Gastroesophageal sphincter (tissue), 4 donors: ENCODE data around the gene SPATA2L. TPM values are rescaled to one million over a fixed set of nuclear protein-coding genes. Genes with fewer than 3 reads are reported as not detected.
A peak's percentile ranks its signal among the peaks of the same experiment; 100 is the strongest.

Experiments
- ATAC-seq: fragments of 150-250 bp; one replicate; pipeline ENCODE4 v1.9.1; 2016; ENCODE audit warnings: mild to moderate bottlenecking, moderate library complexity
- H3K27ac ChIP-seq, 4 donors: fragments of 200-600 bp; sonication (generic) in 3 of 4; 1 replicate in 3 of 4; 2 replicates in 1 of 4; pipeline ENCODE4 v1.5.1; 2016 to 2019
- H3K27me3 ChIP-seq: fragments of 200-600 bp; sonication (generic); one replicate; pipeline ENCODE4 v1.5.1; 2019
- H3K36me3 ChIP-seq, 2 donors: fragments of 200-600 bp; sonication (generic); one replicate each; pipeline ENCODE4 v1.5.1; 2019; ENCODE audit warnings: control low read depth in 1 of 2
- H3K4me1 ChIP-seq, 3 donors: fragments of 200-600 bp; sonication (generic); 1 replicate in 2 of 3; 2 replicates in 1 of 3; pipeline ENCODE4 v1.5.1; 2016 to 2019; ENCODE audit warnings: control low read depth in 2 of 3
- H3K4me3 ChIP-seq, 2 donors: fragments of 200-600 bp; sonication (generic); one replicate each; pipeline ENCODE4 v1.5.1; 2019; ENCODE audit warnings: mild to moderate bottlenecking in 1 of 2, moderate library complexity in 1 of 2
- H3K9me3 ChIP-seq, 3 donors: fragments of 200-600 bp; sonication (generic); one replicate each; pipeline ENCODE4 v1.5.1; 2017 to 2019; ENCODE audit warnings: control low read depth in 2 of 3
- CTCF ChIP-seq, 4 experiments: fragments of 200-600 bp in 2 of 4; fragments of 450-650 bp in 2 of 4; sonication (generic) in 1 of 4; IDR thresholded peaks; one replicate each; pipeline ENCODE4 v1.5.1; 2017 to 2019; ENCODE audit warnings: antibody characterized with exemption in 4 of 4, mild to moderate bottlenecking in 2 of 4, moderate library complexity in 2 of 4
- EP300 ChIP-seq: sonication (generic); formaldehyde crosslinking; IDR thresholded peaks from one replicate; pipeline ENCODE4 v1.6.1; 2017; ENCODE audit warnings: antibody characterized with exemption, mild to moderate bottlenecking
- POLR2A ChIP-seq, 2 donors: fragments of 450-650 bp; IDR thresholded peaks; one replicate each; pipeline ENCODE4 v1.6.1; 2017; ENCODE audit warnings: antibody characterized with exemption in 2 of 2, mild to moderate bottlenecking in 2 of 2, moderate library complexity in 1 of 2
- POLR2AphosphoS5 ChIP-seq: sonication (generic); formaldehyde crosslinking; IDR thresholded peaks from one replicate; pipeline ENCODE4 v1.6.1; 2017; ENCODE audit warnings: antibody characterized with exemption
- WGBS, 2 donors: methylation state at CpG; one replicate each; pipeline ENCODE4 v1.1.5; 2018; ENCODE audit warnings: low coverage in 1 of 2; 5-methylcytosine and 5-hydroxymethylcytosine counted together
- total RNA-seq, 4 donors: library from RNA; depleted of rRNA; stranded (reverse); fragments of >200 nt; gene quantifications; one replicate each; pipeline ENCODE4 v1.1.0, GENCODE V29; 2016

The SPATA2L gene
- total RNA-seq, 4 donors from 2014 or later = 8.7 to 21.8 (median 13.2) TPM

- H3K36me3 ChIP-seq = peaks cover 0 to 8% of the 10 kb centered on the region in 2 donors
- TF ChIP-seq POLR2A (IDR thresholded peaks at IDR 0.05) = no peak
- TF ChIP-seq EP300 = no peak
- no peak for TF ChIP-seq CTCF (IDR thresholded peaks at IDR 0.05)
- no peak for TF ChIP-seq POLR2AphosphoS5
- H3K4me1 ChIP-seq = peaks cover 0 to 23% (median 7%) of the 10 kb centered on the region in 3 donors
- ATAC-seq = no peak
- no peaks in the 10 kb centered on the region for H3K9me3 ChIP-seq
- no peak overlapping the region for H3K4me3 ChIP-seq
- H3K27me3 ChIP-seq = peaks cover 18% of the 10 kb centered on the region
- peak overlapping the region in 1 of 4 donors; percentile 30 for H3K27ac ChIP-seq
- 60% methylated on average over 1 of the region's 14 CpGs; no CpG with 5 or more reads in 1 of the 2 donors for WGBS, 2 donors
Measured at GRCh38 chr16:89706518-89707260, 5.2 kb upstream of the SPATA2L start.

GRCh38 chr16:89705006-89705405 lies 3.5 kb upstream of the SPATA2L start:
- WGBS, 2 donors = 56 to 79% methylated on average over 7 to 8 of the region's 15 CpGs
- no peak overlapping the region for H3K4me3 ChIP-seq
- H3K27me3 ChIP-seq = peaks cover 18% of the 10 kb centered on the region
- TF ChIP-seq POLR2AphosphoS5 (no peak), EP300 (no peak), POLR2A (IDR thresholded peaks at IDR 0.05) (no peak), CTCF (IDR thresholded peaks at IDR 0.05) (no peak)
- H3K9me3 ChIP-seq = no peaks in the 10 kb centered on the region
- no peak overlapping the region for H3K27ac ChIP-seq
- peaks cover 0 to 8% of the 10 kb centered on the region in 2 donors for H3K36me3 ChIP-seq
- ATAC-seq = no peak
- H3K4me1 ChIP-seq = peaks cover 0 to 34% (median 17%) of the 10 kb centered on the region in 3 donors

- Histone ChIP-seq H3K27me3 (peaks cover 18% of the 10 kb centered on the region), H3K4me3 (no peak overlapping the region), H3K27ac (no peak overlapping the region), H3K9me3 (no peaks in the 10 kb centered on the region), H3K36me3 (peaks cover 0 to 4% of the 10 kb centered on the region in 2 donors), H3K4me1 (peaks cover 0 to 40% (median 17%) of the 10 kb centered on the region in 3 donors)
- 33 to 80% methylated on average over 1 to 10 of the region's 13 CpGs for WGBS, 2 donors
- no peak for ATAC-seq
- no peak for TF ChIP-seq POLR2A (IDR thresholded peaks at IDR 0.05)
- no peak for TF ChIP-seq EP300
- no peak for TF ChIP-seq CTCF (IDR thresholded peaks at IDR 0.05)
- TF ChIP-seq POLR2AphosphoS5 = no peak
Measured at GRCh38 chr16:89704281-89704680, 2.8 kb upstream of the SPATA2L start.

GRCh38 chr16:89700649-89701424 lies 668 bp downstream of the SPATA2L start:
- TF ChIP-seq EP300 = no peak
- peak in 2 of 4 experiments; percentile 8 to 31 for TF ChIP-seq CTCF (IDR thresholded peaks at IDR 0.05)
- ATAC-seq = peak; percentile 16
- H3K27me3 ChIP-seq = peaks cover 18% of the 10 kb centered on the region
- peaks cover 0 to 23% of the 10 kb centered on the region in 2 donors for H3K36me3 ChIP-seq
- H3K27ac ChIP-seq = peak overlapping the region in 3 of 4 donors; percentile 84 to 88 (median 85)
- H3K4me3 ChIP-seq = peak overlapping the region; percentile 40 to 82
- no CpG with 5 or more reads among the region's 78 CpGs for WGBS, 2 donors
- H3K9me3 ChIP-seq = no peaks in the 10 kb centered on the region
- peaks cover 0 to 34% (median 17%) of the 10 kb centered on the region in 3 donors for H3K4me1 ChIP-seq
